SK-N-SH (cell line): ENCODE results near the gene ZNF236. TPM values are rescaled to one million over a fixed set of nuclear protein-coding genes. Genes with fewer than 3 reads are reported as not detected.

Source experiments
- CTCF ChIA-PET: fragments of 300-600, 350-600 bp; formaldehyde crosslinking; extraction: SDS; loops from one replicate; lab custom pipeline; 2021; lab: Yijun Ruan, JAX
- POLR2A ChIA-PET: fragments of 350-600 bp; sonication (Branson Sonifier 250); formaldehyde crosslinking; extraction: SDS; loops from one replicate; lab custom pipeline; 2020; ENCODE audit warnings: antibody characterized with exemption, inconsistent platforms; lab: Yijun Ruan, JAX
- DNase-seq: peaks from one replicate; pipeline ENCODE4 v3.0.0; 2012
- H2AFZ ChIP-seq: fragments of 200-600 bp; sonication (generic); 2 replicates; pipeline ENCODE4 v1.8.1; 2016; ENCODE audit warnings: antibody characterized with exemption, mild to moderate bottlenecking, low read depth
- H3F3A ChIP-seq: fragments of 200-600 bp; sonication (generic); replicated peaks from 2 replicates; pipeline ENCODE3; 2016; ENCODE audit warnings: antibody characterized with exemption, mild to moderate bottlenecking; ENCODE audit not compliant: insufficient read depth
- H3K27ac ChIP-seq, 2 experiments: fragments of 200-500 bp in 1 of 2; fragments of 200-600 bp in 1 of 2; sonication (Bioruptor generic) in 1 of 2; sonication (generic), shearing (Covaris generic) in 1 of 2; 2 replicates each; pipeline versions ENCODE4 v1.5.1 to v1.6.1; 2014 to 2016; ENCODE audit warnings: low read depth in 2 of 2, inconsistent platforms in 1 of 2, low read length in 1 of 2, mild to moderate bottlenecking in 1 of 2, mixed read lengths in 1 of 2
- H3K27me3 ChIP-seq: fragments of 200-600 bp; sonication (generic), shearing (Covaris generic); 2 replicates; pipeline ENCODE4 v1.6.1; 2016; ENCODE audit warnings: mixed run types; ENCODE audit not compliant: insufficient read depth
- H3K36me3 ChIP-seq, 2 experiments: fragments of 200-500 bp in 1 of 2; fragments of 200-600 bp in 1 of 2; sonication (Bioruptor generic) in 1 of 2; sonication (generic) in 1 of 2; replicated peaks in 1 of 2; 2 replicates each; pipeline versions ENCODE3 to v1.5.1; 2014 to 2016; ENCODE audit warnings: low read length in 1 of 2, mild to moderate bottlenecking in 1 of 2; ENCODE audit not compliant: insufficient read depth in 2 of 2, control insufficient read depth in 1 of 2
- H3K4me1 ChIP-seq, 2 experiments: fragments of 200-500 bp in 1 of 2; fragments of 200-600 bp in 1 of 2; sonication (Bioruptor generic) in 1 of 2; sonication (generic), shearing (Covaris generic) in 1 of 2; 2 replicates each; pipeline versions ENCODE4 v1.5.1 to v1.6.1; 2014 to 2016; ENCODE audit warnings: low read depth in 1 of 2, low read length in 1 of 2, mixed run types in 1 of 2; ENCODE audit not compliant: insufficient read depth in 2 of 2, control insufficient read depth in 1 of 2
- H3K4me2 ChIP-seq: fragments of 200-600 bp; sonication (generic), shearing (Covaris generic); 2 replicates; pipeline ENCODE4 v1.6.1; 2017; ENCODE audit warnings: mixed run types
- H3K4me3 ChIP-seq, 2 experiments: fragments of 200-500 bp in 1 of 2; fragments of 200-600 bp in 1 of 2; sonication (Bioruptor generic) in 1 of 2; sonication (generic), shearing (Covaris generic) in 1 of 2; 2 replicates each; pipeline versions ENCODE4 v1.5.1 to v1.8.1; 2014 to 2016; ENCODE audit warnings: low read depth in 2 of 2, inconsistent platforms in 1 of 2, low read length in 1 of 2, mild to moderate bottlenecking in 1 of 2, mixed read lengths in 1 of 2, moderate library complexity in 1 of 2
- H3K79me2 ChIP-seq: fragments of 200-600 bp; sonication (generic); 2 replicates; pipeline ENCODE4 v1.8.1; 2017; ENCODE audit warnings: mild to moderate bottlenecking; ENCODE audit not compliant: insufficient read depth
- H3K9ac ChIP-seq: fragments of 200-600 bp; sonication (generic); 2 replicates; pipeline ENCODE4 v1.6.1; 2017; ENCODE audit warnings: mixed run types
- H3K9me2 ChIP-seq: fragments of 200-600 bp; sonication (generic); 2 replicates; pipeline ENCODE4 v1.6.1; 2017; ENCODE audit warnings: mixed run types
- H3K9me3 ChIP-seq: fragments of 200-600 bp; sonication (generic); 2 replicates; pipeline ENCODE4 v1.6.1; 2017; ENCODE audit warnings: mixed run types, mild to moderate bottlenecking, moderate library complexity
- H4K20me1 ChIP-seq: fragments of 200-600 bp; sonication (generic); 2 replicates; pipeline ENCODE4 v1.6.1; 2017; ENCODE audit warnings: mild to moderate bottlenecking, mixed run types; ENCODE audit not compliant: insufficient read depth
- FOSL2 ChIP-seq: IDR thresholded peaks from 2 replicates; pipeline ENCODE4 v1.4.0; 2012; ENCODE audit warnings: low read depth, mild to moderate bottlenecking, moderate library complexity, borderline replicate concordance
- GABPA ChIP-seq: IDR thresholded peaks from 2 replicates; pipeline ENCODE4 v1.4.0; 2012; ENCODE audit warnings: low read depth, mild to moderate bottlenecking
- JUND ChIP-seq: IDR thresholded peaks from 2 replicates; pipeline ENCODE4 v1.4.0; 2012
- POLR2AphosphoS5 ChIP-seq: IDR thresholded peaks from 2 replicates; pipeline ENCODE4 v1.6.1; 2012; ENCODE audit warnings: low read depth, low read length
- RAD21 ChIP-seq: IDR thresholded peaks from 2 replicates; pipeline ENCODE4 v1.6.1; 2012; ENCODE audit warnings: mild to moderate bottlenecking, low read length
- RCOR1 ChIP-seq: fragments of 150-350 bp; IDR thresholded peaks from 2 replicates; pipeline ENCODE4 v1.6.1; 2017; ENCODE audit warnings: antibody characterized with exemption, low read length
- REST ChIP-seq: IDR thresholded peaks from 2 replicates; pipeline ENCODE4 v1.6.1; 2012; ENCODE audit warnings: mild to moderate bottlenecking, low read depth, low read length, moderate library complexity
- RFX5 ChIP-seq: IDR thresholded peaks from 2 replicates; pipeline ENCODE4 v1.6.1; 2012; ENCODE audit warnings: mild to moderate bottlenecking, improper control_type of control experiment, low read length
- SIN3A ChIP-seq: IDR thresholded peaks from 2 replicates; pipeline ENCODE4 v1.6.1; 2012; ENCODE audit warnings: low read depth, mild to moderate bottlenecking, low read length, moderate library complexity, borderline replicate concordance
- SMC3 ChIP-seq: IDR thresholded peaks from 2 replicates; pipeline ENCODE4 v1.6.1; 2012; ENCODE audit warnings: low read depth, low read length, improper control_type of control experiment
- TCF12 ChIP-seq: IDR thresholded peaks from 2 replicates; pipeline ENCODE4 v1.4.0; 2012
- YY1 ChIP-seq: IDR thresholded peaks from 2 replicates; pipeline ENCODE4 v1.4.0; 2012; ENCODE audit warnings: low read depth, mild to moderate bottlenecking
- ZBTB33 ChIP-seq: IDR thresholded peaks from 2 replicates; pipeline ENCODE4 v1.4.0; 2012; ENCODE audit warnings: low read depth, borderline replicate concordance
- WGBS: methylation state at CpG from one replicate; pipeline ENCODE4 v1.1.6; 2017; ENCODE audit warnings: low lambda C conversion rate; 5-methylcytosine and 5-hydroxymethylcytosine counted together
- polyA plus RNA-seq, 3 experiments: library from polyadenylated mRNA; depleted of rRNA; stranded (reverse); fragments of >200 nt; gene quantifications; 2 replicates each; pipeline ENCODE4 v1.2.3, GENCODE V29; 2012
- TF ChIP-seq, protein P1 (sequence below): IDR thresholded peaks from 2 replicates; pipeline ENCODE4 v1.4.0; 2012; ENCODE audit warnings: low read depth
- TF ChIP-seq, protein P2 (sequence below): IDR thresholded peaks from 2 replicates; pipeline ENCODE4 v1.4.0; 2012; ENCODE audit warnings: low read depth, borderline replicate concordance

The ZNF236 gene
- polyA plus RNA-seq, 1 of the 3 experiments (the other 2 are of a cell fraction): 4.2 TPM

DNA sequence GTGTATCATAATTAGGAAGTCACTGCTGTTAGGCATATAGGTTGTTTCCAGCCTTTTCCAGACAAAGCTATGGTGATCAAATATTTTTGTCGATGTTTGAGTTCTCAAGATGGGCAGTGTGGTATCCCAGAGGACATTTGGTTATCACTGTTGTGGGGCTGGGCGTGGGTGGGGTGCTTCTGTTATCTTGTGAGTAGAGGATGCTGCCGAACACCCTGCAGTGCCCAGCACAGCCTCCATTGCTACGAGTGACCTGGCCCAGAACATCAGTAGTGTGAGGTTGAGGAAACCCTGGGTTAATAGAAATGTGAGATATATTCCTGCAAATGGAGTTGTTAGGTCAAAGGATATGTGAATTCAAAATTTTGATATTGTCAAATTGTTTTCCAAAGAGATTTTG is 33.2 kb downstream of the ZNF236 start:
- no peaks in the 10 kb centered on the region for H3F3A ChIP-seq
- H3K4me1 ChIP-seq: no peaks in the 10 kb centered on the region
- CTCF ChIA-PET: no interaction called here
- no peak overlapping the region for H3K4me3 ChIP-seq
- H3K79me2 ChIP-seq: no peaks in the 10 kb centered on the region
- TF ChIP-seq SMC3: no peak
- TF ChIP-seq FOSL2: no peak
- TF ChIP-seq TCF12: no peak
- TF ChIP-seq GABPA: no peak
- no peaks in the 10 kb centered on the region for H3K9me2 ChIP-seq
- no peaks in the 10 kb centered on the region for H4K20me1 ChIP-seq
- no peak for DNase-seq
- H3K27ac ChIP-seq: no peak overlapping the region
- no peak overlapping the region for H3K4me2 ChIP-seq
- no peak overlapping the region for H2AFZ ChIP-seq
- no peaks in the 10 kb centered on the region for H3K9me3 ChIP-seq
- POLR2A ChIA-PET: no interaction called here
- H3K36me3 ChIP-seq: peaks cover 3 to 12% of the 10 kb centered on the region in 2 experiments
- 94% methylated on average over 4 of the region's 4 CpGs for WGBS
- H3K9ac ChIP-seq: no peak overlapping the region
- no peaks in the 10 kb centered on the region for H3K27me3 ChIP-seq

DNA sequence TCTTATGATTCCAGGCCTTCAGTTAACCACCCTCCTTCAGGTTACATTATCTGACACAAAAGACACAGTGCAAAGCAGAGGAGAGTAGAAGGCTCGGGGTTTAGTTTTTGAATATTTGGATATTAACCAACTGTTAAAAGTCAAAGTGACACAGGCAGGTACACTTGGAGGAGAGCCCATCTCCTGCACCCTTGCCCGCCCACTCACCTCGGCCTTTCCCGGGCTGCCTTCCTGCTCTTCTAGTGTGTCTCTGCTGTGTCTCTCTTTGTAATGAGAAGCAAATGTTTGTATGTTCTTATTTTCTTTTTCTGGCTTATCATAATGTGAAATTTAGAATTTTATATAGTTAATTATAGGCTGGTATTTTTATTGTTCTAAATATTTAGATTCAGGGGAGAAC is 35.1 kb downstream of the ZNF236 start:
- Histone ChIP-seq H3K27ac (no peak overlapping the region), H3K79me2 (no peaks in the 10 kb centered on the region), H3K4me1 (no peaks in the 10 kb centered on the region), H3K9me2 (no peaks in the 10 kb centered on the region), H3K9ac (no peak overlapping the region), H3K4me2 (no peak overlapping the region), H3K4me3 (no peak overlapping the region), H3K9me3 (no peaks in the 10 kb centered on the region), H3K27me3 (no peaks in the 10 kb centered on the region), H3F3A (no peaks in the 10 kb centered on the region), H4K20me1 (no peaks in the 10 kb centered on the region), H3K36me3 (peaks cover 7 to 12% of the 10 kb centered on the region in 2 experiments), H2AFZ (no peak overlapping the region)
- DNase-seq: no peak
- ChIA-PET CTCF (no interaction called here), POLR2A (no interaction called here)
- WGBS: 87% methylated on average over 4 of the region's 4 CpGs
- TF ChIP-seq YY1: no peak
- TF ChIP-seq JUND: no peak

GRCh38 chr18:76859474-76860339 is 37.4 kb downstream of the ZNF236 start:
- Histone ChIP-seq H3K4me2 (no peak overlapping the region), H3K27me3 (no peaks in the 10 kb centered on the region), H3K79me2 (no peaks in the 10 kb centered on the region), H3K9ac (no peak overlapping the region), H3K9me3 (no peaks in the 10 kb centered on the region), H3K4me1 (no peaks in the 10 kb centered on the region), H3K36me3 (peaks cover 6 to 13% of the 10 kb centered on the region in 2 experiments), H3K4me3 (no peak overlapping the region), H4K20me1 (no peaks in the 10 kb centered on the region), H2AFZ (no peak overlapping the region), H3K27ac (no peak overlapping the region), H3F3A (no peaks in the 10 kb centered on the region), H3K9me2 (no peaks in the 10 kb centered on the region)
- 97% methylated on average over 14 of the region's 14 CpGs for WGBS
- CTCF ChIA-PET: no interaction called here
- TF ChIP-seq YY1 (no peak), JUND (no peak), SMC3 (no peak), RCOR1 (no peak), REST (no peak), POLR2AphosphoS5 (no peak), RFX5 (no peak), RAD21 (no peak), ZBTB33 (no peak), SIN3A (no peak)
- TF ChIP-seq, protein P1, sequence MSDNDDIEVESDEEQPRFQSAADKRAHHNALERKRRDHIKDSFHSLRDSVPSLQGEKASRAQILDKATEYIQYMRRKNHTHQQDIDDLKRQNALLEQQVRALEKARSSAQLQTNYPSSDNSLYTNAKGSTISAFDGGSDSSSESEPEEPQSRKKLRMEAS: no peak
- TF ChIP-seq, protein P2, sequence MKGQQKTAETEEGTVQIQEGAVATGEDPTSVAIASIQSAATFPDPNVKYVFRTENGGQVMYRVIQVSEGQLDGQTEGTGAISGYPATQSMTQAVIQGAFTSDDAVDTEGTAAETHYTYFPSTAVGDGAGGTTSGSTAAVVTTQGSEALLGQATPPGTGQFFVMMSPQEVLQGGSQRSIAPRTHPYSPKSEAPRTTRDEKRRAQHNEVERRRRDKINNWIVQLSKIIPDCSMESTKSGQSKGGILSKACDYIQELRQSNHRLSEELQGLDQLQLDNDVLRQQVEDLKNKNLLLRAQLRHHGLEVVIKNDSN: no peak
- TF ChIP-seq, all 33 proteins: peak for 0
- no peak for DNase-seq
- POLR2A ChIA-PET: no interaction called here
